ENCODE measurements around the gene NXPH4.

NXPH4 gene

DNA sequence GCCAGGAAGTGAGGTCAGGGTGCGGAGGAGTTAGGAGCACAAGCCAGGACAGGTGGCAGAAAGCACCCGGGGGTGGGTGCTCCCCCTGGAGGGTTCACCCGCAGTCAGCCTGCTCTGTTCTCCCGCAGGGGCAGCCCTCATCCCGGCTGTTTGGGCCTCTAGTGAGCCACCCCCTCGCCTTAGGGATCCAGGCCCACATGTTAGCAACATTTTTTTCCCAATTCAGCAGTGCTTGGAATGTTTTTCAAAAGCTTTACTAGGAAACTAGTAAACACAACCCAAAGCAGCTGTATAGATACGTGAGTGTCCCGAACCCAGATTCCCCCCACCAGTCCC is 28.5 kb upstream of the NXPH4 start:
- no peak for DNase-seq (ENCODE audit: low read depth in 1 of 2, low spot score in 1 of 2)
- no peak for TF ChIP-seq JUND (IDR thresholded peaks at IDR 0.05; ENCODE audit: low read depth)
- in situ Hi-C loops (cut with HindIII; ENCODE audit: low pct_unique_long_range_greater_than_20kb, low sequenced_read_pairs) = no loop called here

DNA sequence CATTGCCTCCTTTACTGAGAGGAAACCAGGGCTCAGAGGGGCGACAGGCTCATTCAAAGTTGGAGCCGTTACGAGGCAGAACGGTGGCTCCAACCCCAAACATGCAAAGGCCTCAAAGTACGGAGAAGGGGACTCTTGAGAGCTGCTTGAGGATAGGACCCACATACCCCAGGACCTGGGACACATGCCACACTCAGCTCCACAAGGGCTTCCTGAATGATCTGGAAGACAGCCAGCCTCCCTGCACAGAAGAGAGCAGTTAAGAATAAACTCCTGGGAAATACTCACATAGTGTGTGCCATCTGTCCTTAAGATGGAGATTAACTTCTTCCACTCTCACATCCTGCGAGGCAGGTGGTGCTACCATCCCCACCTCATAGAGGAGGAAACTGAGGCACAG is 26.6 kb upstream of the NXPH4 start:
- no peak for DNase-seq (ENCODE audit: low read depth in 1 of 2, low spot score in 1 of 2)
- TF ChIP-seq JUND (IDR thresholded peaks at IDR 0.05; ENCODE audit: low read depth) = no peak
- in situ Hi-C loops (cut with HindIII; ENCODE audit: low pct_unique_long_range_greater_than_20kb, low sequenced_read_pairs) = no loop called here

DNA sequence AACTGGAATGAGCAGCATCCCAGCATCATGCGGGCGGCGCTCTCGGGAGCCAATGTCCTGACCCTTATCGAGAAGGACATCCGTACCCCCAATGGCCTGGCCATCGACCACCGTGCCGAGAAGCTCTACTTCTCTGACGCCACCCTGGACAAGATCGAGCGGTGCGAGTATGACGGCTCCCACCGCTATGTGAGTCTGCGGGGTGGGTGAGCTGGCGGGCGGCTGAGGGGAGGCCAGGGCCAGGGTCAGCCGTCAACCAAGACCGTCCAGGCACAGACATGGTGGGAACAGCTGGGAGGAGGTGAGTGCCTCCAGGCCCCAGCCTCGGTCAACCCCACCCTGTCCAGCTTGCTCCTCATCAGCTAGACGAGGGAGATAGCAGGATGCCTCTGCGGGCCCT is 25.8 kb upstream of the NXPH4 start:
- TF ChIP-seq JUND (IDR thresholded peaks at IDR 0.05; ENCODE audit: low read depth) = no peak
- in situ Hi-C loops (cut with HindIII; ENCODE audit: low pct_unique_long_range_greater_than_20kb, low sequenced_read_pairs) = no loop called here
- DNase-seq (ENCODE audit: low read depth in 1 of 2, low spot score in 1 of 2) = no peak

DNA sequence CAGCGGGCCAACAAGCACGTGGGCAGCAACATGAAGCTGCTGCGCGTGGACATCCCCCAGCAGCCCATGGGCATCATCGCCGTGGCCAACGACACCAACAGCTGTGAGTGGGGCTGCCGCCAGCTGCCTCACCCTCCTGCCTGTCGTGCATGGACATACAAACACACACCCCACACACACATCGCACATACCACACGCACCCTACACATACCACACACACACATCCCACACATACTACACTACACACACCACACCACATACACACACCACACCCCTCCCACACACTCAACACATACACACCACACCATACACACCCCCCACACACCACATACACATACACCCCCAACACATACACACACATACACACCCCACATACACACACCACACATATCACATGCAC is 25.2 kb upstream of the NXPH4 start:
- no peak for DNase-seq (ENCODE audit: low read depth in 1 of 2, low spot score in 1 of 2)
- in situ Hi-C loops (cut with HindIII; ENCODE audit: low pct_unique_long_range_greater_than_20kb, low sequenced_read_pairs) = no loop called here
- TF ChIP-seq JUND (IDR thresholded peaks at IDR 0.05; ENCODE audit: low read depth) = no peak

DNA sequence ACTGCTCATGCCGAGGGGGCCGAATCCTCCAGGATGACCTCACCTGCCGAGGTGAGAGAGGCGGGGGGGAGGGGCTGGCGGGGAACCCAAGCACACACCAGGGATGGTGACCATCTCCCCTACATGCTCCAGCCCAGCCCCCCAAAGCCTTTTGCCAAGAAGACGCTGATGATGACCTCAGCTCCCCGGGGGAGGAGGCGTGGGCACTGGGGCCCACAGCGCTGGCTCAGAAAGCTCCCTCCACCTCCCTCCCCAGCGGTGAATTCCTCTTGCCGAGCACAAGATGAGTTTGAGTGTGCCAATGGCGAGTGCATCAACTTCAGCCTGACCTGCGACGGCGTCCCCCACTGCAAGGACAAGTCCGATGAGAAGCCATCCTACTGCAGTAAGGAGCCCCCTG is 23.7 kb upstream of the NXPH4 start:
- no peak for TF ChIP-seq JUND (IDR thresholded peaks at IDR 0.05; ENCODE audit: low read depth)
- no peak for DNase-seq (ENCODE audit: low read depth in 1 of 2, low spot score in 1 of 2)
- in situ Hi-C loops (cut with HindIII; ENCODE audit: low pct_unique_long_range_greater_than_20kb, low sequenced_read_pairs) = no loop called here

DNA sequence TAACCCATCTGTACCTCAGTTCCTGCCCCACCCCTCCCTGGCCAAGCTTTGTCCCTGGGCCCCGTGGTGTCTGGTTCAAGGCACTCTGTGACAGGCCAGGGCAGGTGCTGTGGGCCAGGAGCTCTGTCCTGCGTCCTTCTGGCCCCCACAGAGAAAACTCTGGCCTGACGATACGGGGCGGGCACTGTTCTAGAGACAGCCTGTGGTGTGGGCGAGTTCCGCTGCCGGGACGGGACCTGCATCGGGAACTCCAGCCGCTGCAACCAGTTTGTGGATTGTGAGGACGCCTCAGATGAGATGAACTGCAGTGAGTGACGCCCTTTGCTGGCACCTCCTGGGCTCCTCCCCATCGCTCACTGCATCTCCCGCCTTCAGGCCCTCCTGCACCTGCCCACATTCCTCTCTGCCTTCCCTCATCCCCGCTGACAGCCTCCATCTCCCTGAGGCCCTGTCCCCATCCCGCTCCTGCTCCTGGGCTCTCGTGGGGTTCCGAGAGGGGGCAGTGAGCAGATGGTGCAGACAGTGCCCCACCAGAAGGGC is 22.8 kb upstream of the NXPH4 start:
- DNase-seq (ENCODE audit: low read depth in 1 of 2, low spot score in 1 of 2) = peak in 1 of 2 experiments; percentile 23
- TF ChIP-seq JUND (IDR thresholded peaks at IDR 0.05; ENCODE audit: low read depth) = no peak
- in situ Hi-C loops (cut with HindIII; ENCODE audit: low pct_unique_long_range_greater_than_20kb, low sequenced_read_pairs) = no loop called here

DNA sequence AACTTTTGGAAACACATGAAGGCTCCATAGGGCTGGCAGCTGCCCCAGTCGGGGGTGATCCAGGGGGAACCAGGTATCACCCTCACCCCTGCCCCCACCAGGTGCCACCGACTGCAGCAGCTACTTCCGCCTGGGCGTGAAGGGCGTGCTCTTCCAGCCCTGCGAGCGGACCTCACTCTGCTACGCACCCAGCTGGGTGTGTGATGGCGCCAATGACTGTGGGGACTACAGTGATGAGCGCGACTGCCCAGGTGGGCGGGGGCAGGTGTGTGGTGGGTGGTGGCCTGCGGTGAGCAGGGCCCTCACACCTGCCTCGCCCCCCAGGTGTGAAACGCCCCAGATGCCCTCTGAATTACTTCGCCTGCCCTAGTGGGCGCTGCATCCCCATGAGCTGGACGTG is 22.3 kb upstream of the NXPH4 start:
- in situ Hi-C loops (cut with HindIII; ENCODE audit: low pct_unique_long_range_greater_than_20kb, low sequenced_read_pairs) = no loop called here
- DNase-seq (ENCODE audit: low read depth in 1 of 2, low spot score in 1 of 2) = no peak
- no peak for TF ChIP-seq JUND (IDR thresholded peaks at IDR 0.05; ENCODE audit: low read depth)

DNA sequence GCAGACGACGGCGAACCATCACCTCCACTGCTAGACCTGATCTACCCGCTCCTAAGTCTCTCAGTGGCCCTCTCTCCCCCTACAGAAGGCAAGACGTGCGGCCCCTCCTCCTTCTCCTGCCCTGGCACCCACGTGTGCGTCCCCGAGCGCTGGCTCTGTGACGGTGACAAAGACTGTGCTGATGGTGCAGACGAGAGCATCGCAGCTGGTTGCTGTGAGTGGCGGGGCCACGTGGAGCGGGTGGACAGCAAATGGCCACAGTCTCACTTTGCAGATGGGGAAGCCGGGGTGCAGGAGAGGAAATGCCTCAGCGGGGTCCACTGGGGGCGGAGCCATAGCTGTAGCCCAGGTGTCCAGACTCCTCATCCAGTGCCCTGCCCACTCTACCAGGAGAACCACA is 21.4 kb upstream of the NXPH4 start:
- TF ChIP-seq JUND (IDR thresholded peaks at IDR 0.05; ENCODE audit: low read depth) = no peak
- DNase-seq (ENCODE audit: low read depth in 1 of 2, low spot score in 1 of 2) = no peak
- in situ Hi-C loops (cut with HindIII; ENCODE audit: low pct_unique_long_range_greater_than_20kb, low sequenced_read_pairs) = no loop called here

DNA sequence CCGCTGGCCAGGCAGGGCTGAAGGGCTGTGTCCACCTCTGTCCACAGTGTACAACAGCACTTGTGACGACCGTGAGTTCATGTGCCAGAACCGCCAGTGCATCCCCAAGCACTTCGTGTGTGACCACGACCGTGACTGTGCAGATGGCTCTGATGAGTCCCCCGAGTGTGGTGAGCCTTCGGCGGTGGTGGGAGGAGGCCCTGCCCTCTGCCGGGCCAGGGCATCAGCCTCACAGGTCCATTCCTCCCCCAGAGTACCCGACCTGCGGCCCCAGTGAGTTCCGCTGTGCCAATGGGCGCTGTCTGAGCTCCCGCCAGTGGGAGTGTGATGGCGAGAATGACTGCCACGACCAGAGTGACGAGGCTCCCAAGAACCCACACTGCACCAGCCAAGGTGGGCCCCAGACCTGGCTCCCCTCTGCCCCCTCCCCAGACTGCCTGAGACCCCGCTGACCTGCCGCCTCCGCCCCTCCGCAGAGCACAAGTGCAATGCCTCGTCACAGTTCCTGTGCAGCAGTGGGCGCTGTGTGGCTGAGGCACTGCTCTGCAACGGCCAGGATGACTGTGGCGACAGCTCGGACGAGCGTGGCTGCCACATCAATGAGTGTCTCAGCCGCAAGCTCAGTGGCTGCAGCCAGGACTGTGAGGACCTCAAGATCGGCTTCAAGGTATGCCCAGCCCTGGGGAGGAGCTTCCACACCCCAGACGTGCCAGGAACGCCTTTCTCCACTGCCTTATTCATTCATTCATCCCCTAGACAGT is 20.8 kb upstream of the NXPH4 start:
- in situ Hi-C loops (cut with HindIII; ENCODE audit: low pct_unique_long_range_greater_than_20kb, low sequenced_read_pairs) = no loop called here
- DNase-seq (ENCODE audit: low read depth in 1 of 2, low spot score in 1 of 2) = no peak

DNA sequence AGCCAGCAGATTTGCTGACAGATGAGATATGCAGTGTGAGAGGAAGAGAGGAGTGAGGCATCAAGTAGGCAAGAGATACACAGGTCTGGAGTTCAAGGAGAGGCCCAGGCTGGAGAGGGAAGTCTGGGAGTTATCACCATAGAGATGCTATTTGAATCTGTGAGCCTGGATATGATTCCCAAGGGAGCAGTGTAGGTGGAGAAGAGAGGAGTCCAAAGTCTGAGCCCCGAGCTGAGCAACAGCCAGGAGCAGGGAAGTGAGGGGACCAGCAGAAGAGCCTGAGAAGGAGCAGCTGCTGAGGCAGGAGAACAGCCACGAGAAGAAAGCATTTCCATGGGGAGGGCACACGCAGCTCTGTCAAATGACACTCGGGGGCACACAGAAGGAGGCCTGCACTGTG is 20.2 kb upstream of the NXPH4 start:
- TF ChIP-seq JUND (IDR thresholded peaks at IDR 0.05; ENCODE audit: low read depth) = no peak
- in situ Hi-C loops (cut with HindIII; ENCODE audit: low pct_unique_long_range_greater_than_20kb, low sequenced_read_pairs) = no loop called here
- DNase-seq (ENCODE audit: low read depth in 1 of 2, low spot score in 1 of 2) = no peak

More for the DNA sequence above, 20.8 kb upstream of the NXPH4 start:
- TF ChIP-seq JUND (IDR thresholded peaks at IDR 0.05; ENCODE audit: low read depth) = no peak

DNA sequence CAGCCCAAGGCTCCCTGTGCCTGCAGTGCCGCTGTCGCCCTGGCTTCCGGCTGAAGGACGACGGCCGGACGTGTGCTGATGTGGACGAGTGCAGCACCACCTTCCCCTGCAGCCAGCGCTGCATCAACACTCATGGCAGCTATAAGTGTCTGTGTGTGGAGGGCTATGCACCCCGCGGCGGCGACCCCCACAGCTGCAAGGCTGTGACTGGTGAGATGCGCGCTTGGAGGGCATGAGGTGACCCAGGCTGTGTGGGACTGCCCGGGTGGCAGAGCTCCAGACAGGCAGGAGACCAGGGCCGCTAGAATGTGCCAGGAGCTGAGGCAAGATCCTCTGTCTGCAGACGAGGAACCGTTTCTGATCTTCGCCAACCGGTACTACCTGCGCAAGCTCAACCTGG is 19.6 kb upstream of the NXPH4 start:
- in situ Hi-C loops (cut with HindIII; ENCODE audit: low pct_unique_long_range_greater_than_20kb, low sequenced_read_pairs) = no loop called here
- TF ChIP-seq JUND (IDR thresholded peaks at IDR 0.05; ENCODE audit: low read depth) = no peak
- no peak for DNase-seq (ENCODE audit: low read depth in 1 of 2, low spot score in 1 of 2)

DNA sequence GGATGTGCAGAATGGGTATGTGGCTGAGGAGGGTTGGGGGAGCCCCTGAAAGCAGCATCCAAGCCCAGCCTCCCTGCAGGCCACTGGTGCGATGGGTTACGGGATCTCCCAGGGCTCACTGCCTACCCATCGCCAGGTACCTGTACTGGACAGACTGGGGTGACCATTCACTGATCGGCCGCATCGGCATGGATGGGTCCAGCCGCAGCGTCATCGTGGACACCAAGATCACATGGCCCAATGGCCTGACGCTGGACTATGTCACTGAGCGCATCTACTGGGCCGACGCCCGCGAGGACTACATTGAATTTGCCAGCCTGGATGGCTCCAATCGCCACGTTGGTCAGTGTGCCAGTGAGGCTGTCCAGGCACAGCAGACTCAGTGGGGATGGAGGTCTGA is 18.3 kb upstream of the NXPH4 start:
- no peak for TF ChIP-seq JUND (IDR thresholded peaks at IDR 0.05; ENCODE audit: low read depth)
- no peak for DNase-seq (ENCODE audit: low read depth in 1 of 2, low spot score in 1 of 2)
- in situ Hi-C loops (cut with HindIII; ENCODE audit: low pct_unique_long_range_greater_than_20kb, low sequenced_read_pairs) = no loop called here

DNA sequence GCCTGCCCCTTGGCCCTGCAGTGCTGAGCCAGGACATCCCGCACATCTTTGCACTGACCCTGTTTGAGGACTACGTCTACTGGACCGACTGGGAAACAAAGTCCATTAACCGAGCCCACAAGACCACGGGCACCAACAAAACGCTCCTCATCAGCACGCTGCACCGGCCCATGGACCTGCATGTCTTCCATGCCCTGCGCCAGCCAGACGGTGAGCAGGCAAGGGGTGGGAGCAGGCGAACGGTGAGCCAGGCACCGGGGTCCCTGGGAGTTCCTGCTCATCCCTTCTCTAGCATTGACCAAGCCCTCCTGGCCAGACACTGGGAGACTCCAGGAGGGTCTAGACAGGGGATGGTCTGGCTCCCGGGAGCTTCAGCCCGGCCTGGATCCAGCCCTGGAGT is 17.4 kb upstream of the NXPH4 start:
- in situ Hi-C loops (cut with HindIII; ENCODE audit: low pct_unique_long_range_greater_than_20kb, low sequenced_read_pairs) = no loop called here
- TF ChIP-seq JUND (IDR thresholded peaks at IDR 0.05; ENCODE audit: low read depth) = no peak
- DNase-seq (ENCODE audit: low read depth in 1 of 2, low spot score in 1 of 2) = no peak

DNA sequence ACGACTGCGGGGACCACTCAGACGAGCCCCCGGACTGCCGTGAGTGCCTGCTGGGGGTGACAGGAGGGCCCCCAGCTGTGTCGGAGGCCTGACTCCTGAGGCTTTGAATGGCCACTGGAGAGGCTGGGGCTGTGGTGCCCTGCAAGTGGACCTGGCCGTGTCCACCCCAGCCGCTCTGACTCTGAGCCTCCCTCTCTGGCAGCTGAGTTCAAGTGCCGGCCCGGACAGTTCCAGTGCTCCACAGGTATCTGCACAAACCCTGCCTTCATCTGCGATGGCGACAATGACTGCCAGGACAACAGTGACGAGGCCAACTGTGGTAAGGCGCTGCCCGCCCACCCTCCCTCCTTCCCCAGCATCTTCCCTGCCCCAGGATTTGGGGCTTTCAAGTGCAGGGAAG is 16.1 kb upstream of the NXPH4 start:
- DNase-seq (ENCODE audit: low read depth in 1 of 2, low spot score in 1 of 2) = no peak
- in situ Hi-C loops (cut with HindIII; ENCODE audit: low pct_unique_long_range_greater_than_20kb, low sequenced_read_pairs) = no loop called here
- TF ChIP-seq JUND (IDR thresholded peaks at IDR 0.05; ENCODE audit: low read depth) = no peak
